Middle frontal gyrus (tissue), 1 donor: ENCODE measurements around the gene EMSY.

Source experiments
- DNase-seq: peaks from one replicate; pipeline ENCODE4 v3.0.0-alpha.2; 2015; ENCODE audit warnings: low spot score; ENCODE audit errors: extremely low spot score

EMSY gene

DNA sequence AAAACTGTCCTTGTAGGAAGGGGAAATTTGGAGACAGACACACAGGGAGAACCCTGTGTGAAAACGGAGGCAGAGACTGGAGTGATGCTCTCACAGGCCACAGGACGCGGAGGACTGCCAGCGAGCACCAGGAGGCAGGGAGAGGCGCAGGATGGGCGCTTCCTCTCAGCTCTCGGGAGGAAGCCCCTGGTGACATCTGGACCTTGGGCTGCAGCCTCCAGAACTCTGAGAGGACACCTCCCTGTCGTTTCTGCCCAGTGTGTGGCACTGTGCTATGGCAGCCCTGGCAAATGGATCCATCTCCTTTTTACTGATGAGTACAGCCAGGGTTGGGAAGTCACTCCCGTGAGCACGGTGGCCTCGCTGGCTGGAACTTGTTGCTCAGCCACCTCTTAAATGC is 151.8 kb downstream of the EMSY start:
- no peak for DNase-seq

GRCh38 chr11:76597533-76598425 is 153.0 kb downstream of the EMSY start:
- DNase-seq = no peak

GRCh38 chr11:76598426-76598839 is 153.6 kb downstream of the EMSY start:
- DNase-seq = no peak

GRCh38 chr11:76599041-76600013 is 154.5 kb downstream of the EMSY start:
- no peak for DNase-seq

- no peak for DNase-seq
Measured at GRCh38 chr11:76600124-76600655, 155.4 kb downstream of the EMSY start.

- DNase-seq = no peak
Measured at GRCh38 chr11:76601272-76601671, 156.5 kb downstream of the EMSY start.

DNA sequence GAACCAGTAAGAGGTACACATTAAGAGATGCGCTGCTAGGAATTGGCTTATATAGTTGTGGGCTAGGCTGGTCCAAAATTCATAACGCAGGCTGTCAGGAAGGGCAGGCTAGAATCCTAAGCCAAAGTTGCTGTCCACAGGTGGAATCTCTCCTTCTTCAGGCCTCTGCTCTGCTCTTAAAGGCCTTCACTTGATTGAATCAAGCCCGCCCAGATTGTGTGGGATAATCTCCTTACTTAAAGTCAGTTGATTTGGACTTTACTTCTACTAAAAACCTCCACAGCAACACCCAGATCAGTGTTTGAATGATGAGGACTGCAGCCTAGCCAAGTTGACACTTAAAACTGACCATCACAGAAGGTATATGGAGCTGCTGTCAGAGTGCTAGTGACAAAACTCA is 156.9 kb downstream of the EMSY start:
- no peak for DNase-seq

DNA sequence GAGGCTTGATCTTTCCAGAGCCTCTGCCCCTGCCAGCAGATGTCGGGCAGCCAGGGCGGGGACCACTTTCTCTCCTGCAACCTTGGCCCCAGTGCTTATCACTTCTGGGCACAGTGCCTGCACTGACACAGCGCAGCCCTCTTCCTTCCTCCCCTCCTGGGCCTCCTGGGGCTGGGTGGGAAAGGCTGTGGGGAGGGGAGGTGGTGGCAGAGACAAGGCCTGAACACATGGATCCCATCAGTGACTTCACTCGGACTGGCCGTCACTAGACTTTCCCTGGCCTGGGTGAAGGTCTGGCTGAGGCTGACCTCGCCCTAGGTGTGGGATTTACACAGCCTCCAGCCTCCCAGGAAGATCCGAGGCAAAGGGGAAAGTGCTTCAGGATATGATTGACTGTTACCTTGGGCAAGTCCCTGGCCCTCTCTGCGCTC is 157.6 kb downstream of the EMSY start:
- no peak for DNase-seq
